CD4-positive, alpha-beta T cell (primary cell): ENCODE measurements around the gene PLET1. TPM values are rescaled to one million over a fixed set of nuclear protein-coding genes. Genes with fewer than 3 reads are reported as not detected.

Source experiments
- ATAC-seq: fragments of 200-7000 bp; cut with Tn5 transposase; one replicate; pipeline ENCODE4 v1.10.0; 2022; ENCODE audit warnings: mild to moderate bottlenecking; ENCODE audit not compliant: poor library complexity
- CTCF ChIA-PET: fragments of 350-600 bp; sonication (Branson Sonifier 250); formaldehyde crosslinking; loops from one replicate; lab custom pipeline; 2021; ENCODE audit warnings: antibody characterized with exemption, inconsistent platforms; lab: Charles Lee
- POLR2A ChIA-PET: fragments of 350-600 bp; sonication (Branson Sonifier 250); formaldehyde crosslinking; loops from one replicate; lab custom pipeline; 2021; ENCODE audit warnings: antibody characterized with exemption, inconsistent platforms; lab: Charles Lee
- DNase-seq, 14 experiments: peaks; one replicate each; pipeline ENCODE4 v3.0.0-alpha.2; 2013 to 2020; ENCODE audit warnings: mixed read lengths in 2 of 14
- H3K27ac ChIP-seq, 2 donors: one replicate each; pipeline versions ENCODE4 v1.5.1 to v1.7.0; 2013; ENCODE audit warnings: low read length in 2 of 2, low read depth in 1 of 2, mild to moderate bottlenecking in 1 of 2
- H3K27me3 ChIP-seq, 2 experiments: 1 replicate in 1 of 2; 2 replicates in 1 of 2; pipeline versions ENCODE4 v1.6.1 to v1.7.0; 2013; ENCODE audit warnings: low read length in 2 of 2, control low read depth in 1 of 2, mild to moderate bottlenecking in 1 of 2, moderate library complexity in 1 of 2; ENCODE audit not compliant: insufficient read depth in 2 of 2, control insufficient read depth in 1 of 2
- H3K36me3 ChIP-seq: one replicate; pipeline ENCODE4 v1.6.1; 2013; ENCODE audit warnings: low read length, control low read depth; ENCODE audit not compliant: insufficient read depth
- H3K4me1 ChIP-seq: one replicate; pipeline ENCODE4 v1.6.1; 2013; ENCODE audit warnings: low read length, control low read depth; ENCODE audit not compliant: insufficient read depth
- H3K4me3 ChIP-seq: one replicate; pipeline ENCODE4 v1.5.1; 2013; ENCODE audit warnings: mild to moderate bottlenecking, low read length, moderate library complexity
- H3K9me3 ChIP-seq, 2 experiments: 1 replicate in 1 of 2; 2 replicates in 1 of 2; pipeline versions ENCODE4 v1.6.1 to v1.7.0; 2013; ENCODE audit warnings: low read length in 2 of 2, mild to moderate bottlenecking in 2 of 2, control low read depth in 1 of 2, moderate library complexity in 1 of 2; ENCODE audit not compliant: control insufficient read depth in 1 of 2, insufficient read depth in 1 of 2
- H3K27ac Mint-ChIP-seq: one replicate; pipeline ENCODE4 v1.8.0; 2020; ENCODE audit warnings: mixed read lengths
- H3K27me3 Mint-ChIP-seq: one replicate; pipeline ENCODE4 v1.8.0; 2021; ENCODE audit warnings: mixed read lengths
- H3K36me3 Mint-ChIP-seq: one replicate; pipeline ENCODE4 v1.8.0; 2021; ENCODE audit warnings: low read depth, mixed read lengths
- H3K4me1 Mint-ChIP-seq: one replicate; pipeline ENCODE4 v1.8.0; 2021; ENCODE audit warnings: low read depth, mixed read lengths
- H3K4me3 Mint-ChIP-seq: one replicate; pipeline ENCODE4 v1.8.0; 2020; ENCODE audit warnings: mild to moderate bottlenecking, mixed read lengths
- H3K9me3 Mint-ChIP-seq: one replicate; pipeline ENCODE4 v1.8.0; 2020; ENCODE audit warnings: mixed read lengths
- intact Hi-C, 2 experiments: fragments of 100-400 bp; cut with DNase I in 1 of 2; cut with micrococcal nuclease in 1 of 2; formaldehyde crosslinking; loops; one replicate each; pipeline versions ENCODE4 v1.15.1 to v1.9.0; 2023 to 2025; cut with DNase I, micrococcal nuclease
- total RNA-seq, 174 experiments: library from RNA in 2 of 174; stranded (reverse) in 2 of 174; gene quantifications; one replicate each; pipeline ENCODE4 v1.2.3 and lab custom pipeline; 2021 to 2026
- TF ChIP-seq, protein P1 (sequence below): fragments of 200-600 bp; IDR thresholded peaks from one replicate; pipeline ENCODE4 v1.8.0; 2022; ENCODE audit warnings: antibody characterized with exemption, mild to moderate bottlenecking

The PLET1 gene
- total RNA-seq, 2 experiments from 2014 or later = not detected

DNA sequence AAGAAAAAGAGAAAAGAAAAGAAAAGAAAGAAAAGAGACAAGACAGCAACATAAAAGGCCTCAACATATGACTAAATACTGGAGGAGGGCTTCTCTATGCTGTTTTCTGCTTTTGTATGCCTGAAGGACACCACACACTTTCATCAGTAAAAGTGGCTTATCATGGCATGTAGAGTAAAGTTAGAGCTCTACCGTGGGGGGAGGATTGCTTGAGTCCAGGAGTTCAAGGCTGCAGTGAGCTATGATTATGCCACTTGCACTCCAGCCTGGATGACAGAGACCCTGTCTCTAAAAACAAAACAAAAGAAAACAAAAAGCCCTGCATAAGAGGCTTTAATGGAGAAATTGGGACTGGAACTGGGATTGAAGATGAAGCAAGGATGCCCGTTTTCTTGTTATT, 28.7 kb downstream of the PLET1 start:
- CTCF ChIA-PET = interaction anchor here (0.8 to 1.6 kb wide), 2 partner anchors 49 kb away, joined by 5 to 8 read pairs; no protein-coding TSS in a partner anchor
- intact Hi-C loops = no loop called here
- Mint-ChIP-seq H3K36me3 (peaks cover 89% of the 10 kb centered on the region), H3K4me3 (no peak overlapping the region), H3K27ac (no peak overlapping the region), H3K9me3 (no peaks in the 10 kb centered on the region), H3K27me3 (no peaks in the 10 kb centered on the region), H3K4me1 (peaks cover 15% of the 10 kb centered on the region)
- TF ChIP-seq, protein P1, sequence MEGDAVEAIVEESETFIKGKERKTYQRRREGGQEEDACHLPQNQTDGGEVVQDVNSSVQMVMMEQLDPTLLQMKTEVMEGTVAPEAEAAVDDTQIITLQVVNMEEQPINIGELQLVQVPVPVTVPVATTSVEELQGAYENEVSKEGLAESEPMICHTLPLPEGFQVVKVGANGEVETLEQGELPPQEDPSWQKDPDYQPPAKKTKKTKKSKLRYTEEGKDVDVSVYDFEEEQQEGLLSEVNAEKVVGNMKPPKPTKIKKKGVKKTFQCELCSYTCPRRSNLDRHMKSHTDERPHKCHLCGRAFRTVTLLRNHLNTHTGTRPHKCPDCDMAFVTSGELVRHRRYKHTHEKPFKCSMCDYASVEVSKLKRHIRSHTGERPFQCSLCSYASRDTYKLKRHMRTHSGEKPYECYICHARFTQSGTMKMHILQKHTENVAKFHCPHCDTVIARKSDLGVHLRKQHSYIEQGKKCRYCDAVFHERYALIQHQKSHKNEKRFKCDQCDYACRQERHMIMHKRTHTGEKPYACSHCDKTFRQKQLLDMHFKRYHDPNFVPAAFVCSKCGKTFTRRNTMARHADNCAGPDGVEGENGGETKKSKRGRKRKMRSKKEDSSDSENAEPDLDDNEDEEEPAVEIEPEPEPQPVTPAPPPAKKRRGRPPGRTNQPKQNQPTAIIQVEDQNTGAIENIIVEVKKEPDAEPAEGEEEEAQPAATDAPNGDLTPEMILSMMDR = no peak
- H3K4me3 ChIP-seq = no peak overlapping the region
- no peaks in the 10 kb centered on the region for H3K9me3 ChIP-seq
- H3K27ac ChIP-seq = no peak overlapping the region
- DNase-seq = no peak
- no peak for ATAC-seq
- no peaks in the 10 kb centered on the region for H3K27me3 ChIP-seq
- POLR2A ChIA-PET = no interaction called here
- peaks cover 8% of the 10 kb centered on the region for H3K4me1 ChIP-seq
- H3K36me3 ChIP-seq = peaks cover 53% of the 10 kb centered on the region

GRCh38 chr11:112229746-112230433, 30.8 kb downstream of the PLET1 start:
- ChIA-PET CTCF (interaction anchor here (1.2 kb wide), 2 partner anchors 33 to 50 kb away, joined by 3 to 7 read pairs; no protein-coding TSS in a partner anchor), POLR2A (interaction anchor here (1.1 kb wide), 1 partner anchor 9 kb away, joined by 4 read pairs; no protein-coding TSS in a partner anchor)
- Mint-ChIP-seq H3K9me3 (no peaks in the 10 kb centered on the region), H3K4me3 (no peak overlapping the region), H3K27me3 (no peaks in the 10 kb centered on the region), H3K36me3 (peaks cover 82% of the 10 kb centered on the region), H3K4me1 (peaks cover 20% of the 10 kb centered on the region), H3K27ac (no peak overlapping the region)
- Histone ChIP-seq H3K27me3 (no peaks in the 10 kb centered on the region), H3K27ac (no peak overlapping the region), H3K9me3 (no peaks in the 10 kb centered on the region), H3K4me3 (no peak overlapping the region), H3K36me3 (peaks cover 36% of the 10 kb centered on the region), H3K4me1 (peaks cover 17% of the 10 kb centered on the region)
- intact Hi-C loops = loop anchor here in 1 of 2 experiments (5.0 to 10.0 kb wide), 3 partner anchors 225 to 465 kb away; partner anchors contain the start of gene PPP2R1B
- no peak for DNase-seq
- TF ChIP-seq, protein P1 = no peak
- ATAC-seq = no peak

DNA sequence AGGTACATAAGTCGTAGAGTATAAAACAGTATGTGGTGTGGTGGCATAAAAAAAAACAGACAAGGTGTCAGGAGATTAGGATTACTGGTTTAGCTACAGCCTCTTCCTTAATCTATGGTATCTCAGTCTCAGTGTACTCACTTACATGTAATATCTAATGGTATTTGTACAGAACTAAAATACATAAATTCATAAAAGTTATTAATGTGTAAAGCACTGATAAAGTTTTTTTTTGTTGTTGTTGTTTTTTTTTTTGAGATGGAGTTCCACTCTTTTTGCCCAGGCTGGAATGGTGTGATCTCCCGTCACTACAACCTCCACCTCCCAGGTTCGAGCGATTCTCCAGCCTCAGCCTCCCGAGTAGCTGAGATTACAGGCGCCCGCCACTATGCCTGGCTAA, 31.5 kb downstream of the PLET1 start:
- no peak overlapping the region for H3K27ac Mint-ChIP-seq

More for the DNA sequence above, 31.5 kb downstream of the PLET1 start:
- H3K36me3 ChIP-seq = peaks cover 36% of the 10 kb centered on the region
- H3K9me3 ChIP-seq = no peaks in the 10 kb centered on the region
- Mint-ChIP-seq H3K4me1 (peaks cover 20% of the 10 kb centered on the region), H3K27me3 (no peaks in the 10 kb centered on the region), H3K36me3 (peaks cover 76% of the 10 kb centered on the region), H3K9me3 (no peaks in the 10 kb centered on the region), H3K4me3 (no peak overlapping the region)
- H3K4me3 ChIP-seq = no peak overlapping the region
- DNase-seq = no peak
- no peak for ATAC-seq
- CTCF ChIA-PET = interaction anchor here (4.2 kb wide), 1 partner anchor 51 kb away, joined by 27 read pairs; no protein-coding TSS in a partner anchor
- peaks cover 17% of the 10 kb centered on the region for H3K4me1 ChIP-seq
- POLR2A ChIA-PET = no interaction called here
- no peaks in the 10 kb centered on the region for H3K27me3 ChIP-seq
- TF ChIP-seq, protein P1 = no peak
- intact Hi-C loops = loop anchor here in 1 of 2 experiments (5.0 to 10.0 kb wide), 3 partner anchors 226 to 464 kb away; partner anchors contain the start of gene PPP2R1B
- no peak overlapping the region for H3K27ac ChIP-seq
